GM23338 (cell line): ENCODE measurements around the gene GNB5.

Source experiments
- POLR2AphosphoS5 ChIP-seq: IDR thresholded peaks from 2 replicates; pipeline ENCODE4 v1.6.1; 2016; ENCODE audit warnings: antibody characterized with exemption, low read depth
- TF ChIP-seq, protein P1 (sequence below), 2 experiments: fragments of 200-600 bp in 1 of 2; sonication (generic) in 1 of 2; conservative IDR thresholded peaks; 2 replicates each; pipeline versions ENCODE4 v1.5.1 to v1.6.1; 2016 to 2017; ENCODE audit warnings: antibody characterized with exemption in 2 of 2, low read depth in 2 of 2, mild to moderate bottlenecking in 2 of 2, moderate library complexity in 1 of 2

DNA sequence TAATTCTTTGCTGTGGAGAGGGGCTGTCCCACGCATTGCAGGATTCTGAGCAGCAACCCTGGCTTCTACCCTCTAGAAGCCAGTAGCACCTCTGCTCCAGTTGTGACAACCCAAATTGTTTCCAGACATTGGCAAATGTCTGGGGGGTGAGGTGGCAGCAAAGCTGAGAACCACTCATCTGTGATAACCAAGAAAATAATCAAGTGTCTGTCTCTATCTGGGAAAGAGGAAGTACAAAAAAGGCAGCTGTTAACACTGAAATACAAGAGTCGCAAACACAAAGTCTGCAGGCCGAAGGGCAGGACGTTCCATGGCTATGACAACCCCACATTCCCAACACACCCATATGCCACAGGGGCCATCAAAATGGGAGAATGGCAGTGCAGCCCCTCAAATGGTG, 42.2 kb upstream of the GNB5 start:
- TF ChIP-seq, protein P1, sequence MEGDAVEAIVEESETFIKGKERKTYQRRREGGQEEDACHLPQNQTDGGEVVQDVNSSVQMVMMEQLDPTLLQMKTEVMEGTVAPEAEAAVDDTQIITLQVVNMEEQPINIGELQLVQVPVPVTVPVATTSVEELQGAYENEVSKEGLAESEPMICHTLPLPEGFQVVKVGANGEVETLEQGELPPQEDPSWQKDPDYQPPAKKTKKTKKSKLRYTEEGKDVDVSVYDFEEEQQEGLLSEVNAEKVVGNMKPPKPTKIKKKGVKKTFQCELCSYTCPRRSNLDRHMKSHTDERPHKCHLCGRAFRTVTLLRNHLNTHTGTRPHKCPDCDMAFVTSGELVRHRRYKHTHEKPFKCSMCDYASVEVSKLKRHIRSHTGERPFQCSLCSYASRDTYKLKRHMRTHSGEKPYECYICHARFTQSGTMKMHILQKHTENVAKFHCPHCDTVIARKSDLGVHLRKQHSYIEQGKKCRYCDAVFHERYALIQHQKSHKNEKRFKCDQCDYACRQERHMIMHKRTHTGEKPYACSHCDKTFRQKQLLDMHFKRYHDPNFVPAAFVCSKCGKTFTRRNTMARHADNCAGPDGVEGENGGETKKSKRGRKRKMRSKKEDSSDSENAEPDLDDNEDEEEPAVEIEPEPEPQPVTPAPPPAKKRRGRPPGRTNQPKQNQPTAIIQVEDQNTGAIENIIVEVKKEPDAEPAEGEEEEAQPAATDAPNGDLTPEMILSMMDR (conservative IDR thresholded peaks at IDR 0.05; ENCODE audit: low read depth in 2 of 2), result no peak
- no peak for TF ChIP-seq POLR2AphosphoS5
